Measurements from ENCODE around the gene PIK3AP1. TPM values are rescaled to one million over a fixed set of nuclear protein-coding genes. Genes with fewer than 3 reads are reported as not detected.

Gene PIK3AP1
- total RNA-seq, 1 donor, result not detected

- H3K4me3 ChIP-seq (ENCODE audit: low read depth, low read length), result no peak overlapping the region
- TF ChIP-seq CTCF (IDR thresholded peaks at IDR 0.05; ENCODE audit: insufficient read depth, low read length), result no peak
- no peak for DNase-seq (ENCODE audit: low read depth)
Observed at GRCh38 chr10:96657385-96657784, 62.9 kb downstream of the PIK3AP1 start.

DNA sequence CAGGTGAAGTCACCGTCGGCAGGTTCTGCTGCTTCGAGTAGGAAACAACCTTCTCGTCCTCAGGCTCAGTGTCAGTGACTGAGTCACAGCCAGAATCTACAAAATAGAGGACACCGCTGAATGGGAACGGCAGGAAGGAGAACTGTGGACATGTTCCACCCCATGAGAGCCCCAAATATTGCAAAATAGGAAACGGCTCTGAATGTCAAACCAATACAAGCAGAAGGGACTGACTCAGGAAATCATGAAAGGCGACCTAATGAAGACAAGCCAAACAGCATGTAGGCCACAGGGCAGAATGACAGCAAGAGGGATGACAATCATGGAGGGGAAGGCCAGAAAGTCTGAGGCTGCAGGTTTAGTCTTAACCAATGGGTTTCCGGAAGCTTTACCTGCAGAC is 63.5 kb downstream of the PIK3AP1 start:
- H3K4me3 ChIP-seq (ENCODE audit: low read depth, low read length), result no peak overlapping the region
- no peak for TF ChIP-seq CTCF (IDR thresholded peaks at IDR 0.05; ENCODE audit: insufficient read depth, low read length)
- no peak for DNase-seq (ENCODE audit: low read depth)

DNA sequence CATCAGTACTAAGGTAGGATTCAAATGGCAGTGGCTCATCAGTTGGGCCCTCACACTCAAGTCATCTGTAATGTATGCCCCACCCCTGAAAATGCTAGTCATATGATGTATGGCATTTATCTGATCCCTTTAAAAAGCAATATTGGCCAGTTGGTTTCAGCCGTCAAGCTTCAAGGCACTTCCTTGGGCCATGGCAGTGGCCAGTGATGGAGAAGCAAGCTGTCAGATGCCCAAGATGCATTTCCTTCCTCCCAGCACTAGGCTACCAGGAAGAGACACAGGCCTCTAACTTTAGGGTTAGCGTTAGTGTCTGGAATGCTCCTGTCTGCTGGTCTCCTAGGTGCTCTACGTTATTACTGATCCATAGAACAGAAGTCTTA is 64.1 kb downstream of the PIK3AP1 start:
- DNase-seq (ENCODE audit: low read depth), result no peak
- H3K4me3 ChIP-seq (ENCODE audit: low read depth, low read length), result no peak overlapping the region
- no peak for TF ChIP-seq CTCF (IDR thresholded peaks at IDR 0.05; ENCODE audit: insufficient read depth, low read length)

DNA sequence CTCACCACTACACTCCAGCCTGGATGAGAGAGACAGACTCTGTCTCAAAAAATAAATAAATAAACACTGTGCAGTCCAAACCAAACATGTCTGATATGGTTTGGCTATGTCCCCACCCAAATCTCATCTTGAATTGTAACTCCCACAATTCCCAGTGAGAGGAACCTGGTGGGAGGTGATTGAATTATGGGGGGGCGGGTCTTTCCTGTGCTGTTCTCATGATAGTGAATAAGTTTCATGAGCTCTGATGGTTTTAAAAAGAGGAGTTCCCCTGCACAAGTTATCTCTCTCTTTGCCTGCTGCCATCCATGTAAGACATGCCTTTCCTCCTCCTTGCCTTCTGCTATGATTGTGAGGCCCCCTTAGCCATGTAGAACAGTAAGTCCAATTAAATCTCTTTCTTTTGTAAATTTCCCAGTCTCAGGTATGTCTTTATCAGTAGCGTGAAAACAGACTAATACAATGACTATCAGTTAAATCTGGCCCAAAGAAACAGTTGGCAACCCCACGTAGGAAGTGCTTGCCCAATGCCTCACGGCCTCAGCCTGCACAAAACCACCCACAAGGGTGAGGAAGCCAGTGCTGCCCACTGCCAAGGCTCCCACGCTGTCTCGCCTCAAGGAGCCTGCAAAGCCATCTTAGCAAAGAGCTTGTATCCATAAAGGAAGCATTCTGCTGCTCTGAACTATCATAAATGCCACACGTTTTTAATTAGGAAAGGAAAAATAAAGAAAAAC is 64.7 kb downstream of the PIK3AP1 start:
- H3K4me3 ChIP-seq (ENCODE audit: low read depth, low read length), result no peak overlapping the region
- DNase-seq (ENCODE audit: low read depth), result no peak
- TF ChIP-seq CTCF (IDR thresholded peaks at IDR 0.05; ENCODE audit: insufficient read depth, low read length), result no peak

DNA sequence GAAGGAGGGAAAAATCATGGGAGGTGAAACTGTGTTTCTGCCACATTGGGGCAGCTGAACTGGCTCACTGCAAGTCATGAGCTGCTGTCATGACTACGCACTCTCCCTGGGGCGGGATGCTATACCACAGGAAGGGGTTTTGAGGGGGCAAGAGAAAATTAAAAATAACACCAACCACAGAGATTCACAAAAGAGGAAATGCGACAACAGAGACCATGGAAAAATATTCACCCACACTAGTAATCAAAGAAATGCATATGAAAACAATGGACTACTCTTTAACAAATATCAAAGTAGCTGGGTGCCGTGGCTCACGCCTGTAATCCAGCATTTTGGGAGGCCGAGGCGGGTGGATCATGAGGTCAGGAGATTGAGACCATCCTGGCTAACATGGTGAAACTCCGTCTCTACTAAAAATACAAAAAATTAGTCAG is 68.3 kb downstream of the PIK3AP1 start:
- H3K4me3 ChIP-seq (ENCODE audit: low read depth, low read length), result no peak overlapping the region
- no peak for TF ChIP-seq CTCF (IDR thresholded peaks at IDR 0.05; ENCODE audit: insufficient read depth, low read length)
- DNase-seq (ENCODE audit: low read depth), result no peak

- DNase-seq (ENCODE audit: low read depth), result no peak
- TF ChIP-seq CTCF (IDR thresholded peaks at IDR 0.05; ENCODE audit: insufficient read depth, low read length), result no peak
- H3K4me3 ChIP-seq (ENCODE audit: low read depth, low read length), result no peak overlapping the region
Observed at GRCh38 chr10:96650958-96651357, 69.4 kb downstream of the PIK3AP1 start.

GRCh38 chr10:96648297-96648696 is 72.0 kb downstream of the PIK3AP1 start:
- TF ChIP-seq CTCF (IDR thresholded peaks at IDR 0.05; ENCODE audit: insufficient read depth, low read length), result no peak
- DNase-seq (ENCODE audit: low read depth), result no peak
- no peak overlapping the region for H3K4me3 ChIP-seq (ENCODE audit: low read depth, low read length)

Measured in fibroblast of the aortic adventitia (primary cell).